ENCODE results near the gene SNX22.

SNX22 gene

DNA sequence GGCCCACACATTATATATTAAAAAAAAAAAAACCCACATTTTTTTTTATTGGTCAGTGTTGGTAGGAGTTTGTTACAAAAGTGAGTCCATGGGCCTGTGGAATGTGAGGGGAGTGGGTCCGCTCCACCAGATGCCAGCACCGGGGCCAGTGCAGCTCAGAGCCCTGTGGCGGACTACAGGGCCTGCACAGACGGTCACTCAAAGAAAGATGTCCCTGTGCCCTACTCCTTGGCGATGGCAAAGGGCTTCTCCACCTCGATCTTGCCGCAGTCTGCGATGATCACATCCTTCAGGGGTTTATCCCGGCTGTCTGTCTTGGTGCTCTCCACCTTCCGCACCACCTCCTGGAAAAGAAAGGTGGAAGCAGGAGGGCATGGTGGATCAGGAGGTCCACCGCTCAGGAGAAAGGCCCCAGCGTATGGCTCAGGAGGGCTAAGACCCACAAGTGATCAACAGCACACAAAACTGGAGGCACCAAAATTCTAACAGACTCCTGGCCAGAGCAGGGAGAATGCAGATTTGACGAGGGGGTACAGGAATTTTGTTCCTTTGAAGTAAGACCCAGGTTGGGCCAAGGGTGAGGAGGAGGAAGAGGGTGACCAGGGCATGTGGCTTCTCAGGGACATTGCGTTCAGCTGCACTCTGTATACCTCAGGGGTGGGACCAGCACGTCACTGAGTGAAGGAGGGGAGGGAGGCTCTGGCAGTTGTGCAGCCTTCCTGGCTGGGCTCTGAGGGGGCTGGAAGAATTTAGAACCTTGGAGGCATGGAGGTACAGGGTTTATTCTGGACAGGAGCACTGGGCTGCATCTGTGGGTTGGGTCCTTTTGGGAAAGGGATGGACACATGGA lies 4.5 kb downstream of the SNX22 start:
- Mint-ChIP-seq H3K4me3 (no peak overlapping the region), H3K27ac (no peak overlapping the region), H3K9me3 (no peaks in the 10 kb centered on the region), H3K36me3 (peaks cover 47% of the 10 kb centered on the region), H3K27me3 (peaks cover 28% of the 10 kb centered on the region), H3K4me1 (peaks cover 38% of the 10 kb centered on the region)
- DNase-seq = no peak
- CTCF ChIA-PET = interaction anchor here (1.6 kb wide), 1 partner anchor 63 kb away, joined by 4 read pairs; the partner anchor contains the start of gene CIAO2A

GRCh38 chr15:64156652-64157331 lies 5.3 kb downstream of the SNX22 start:
- peaks cover 21% of the 10 kb centered on the region for H3K27me3 Mint-ChIP-seq
- H3K9me3 Mint-ChIP-seq = no peaks in the 10 kb centered on the region
- no peak for DNase-seq
- CTCF ChIA-PET = no interaction called here
- H3K27ac Mint-ChIP-seq = peak overlapping the region; percentile 60
- H3K4me3 Mint-ChIP-seq = no peak overlapping the region
- peaks cover 41% of the 10 kb centered on the region for H3K4me1 Mint-ChIP-seq
- peaks cover 49% of the 10 kb centered on the region for H3K36me3 Mint-ChIP-seq

DNA sequence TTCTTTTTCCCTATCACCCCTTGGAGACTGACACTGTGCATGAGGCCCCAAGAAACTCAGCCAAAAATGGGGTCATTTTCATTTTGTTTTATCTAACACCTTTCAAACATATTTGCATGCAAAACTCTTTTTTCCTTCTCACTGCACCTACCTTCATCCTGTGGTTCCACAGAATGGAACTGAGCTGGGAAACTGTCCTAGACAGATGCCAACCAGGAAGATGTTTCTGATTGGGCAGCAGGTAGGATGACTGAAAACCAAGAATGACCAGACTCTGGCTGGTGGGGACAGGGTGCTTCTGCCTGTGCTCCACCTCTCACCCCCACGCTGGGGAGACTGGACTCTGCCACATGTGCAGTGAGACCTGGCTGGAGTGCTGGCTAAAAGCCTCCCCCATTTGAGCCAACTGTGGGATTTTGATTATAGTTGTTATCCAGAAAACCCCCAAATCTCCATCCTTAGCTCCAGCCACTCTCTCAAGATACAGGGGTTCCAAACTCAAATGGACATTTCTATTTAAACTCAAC lies 6.1 kb downstream of the SNX22 start:
- no peaks in the 10 kb centered on the region for H3K9me3 Mint-ChIP-seq

GRCh38 chr15:64158363-64159134 lies 7.0 kb downstream of the SNX22 start:
- no peak for DNase-seq
- H3K4me1 Mint-ChIP-seq = peaks cover 35% of the 10 kb centered on the region
- H3K27me3 Mint-ChIP-seq = peaks cover 3% of the 10 kb centered on the region
- no peaks in the 10 kb centered on the region for H3K9me3 Mint-ChIP-seq
- peaks cover 56% of the 10 kb centered on the region for H3K36me3 Mint-ChIP-seq
- H3K27ac Mint-ChIP-seq = peak overlapping the region; percentile 60
- H3K4me3 Mint-ChIP-seq = no peak overlapping the region
- CTCF ChIA-PET = no interaction called here

More for the DNA sequence above, 6.1 kb downstream of the SNX22 start:
- H3K4me3 Mint-ChIP-seq = no peak overlapping the region
- DNase-seq = no peak
- H3K27ac Mint-ChIP-seq = no peak overlapping the region
- H3K4me1 Mint-ChIP-seq = peaks cover 41% of the 10 kb centered on the region
- H3K27me3 Mint-ChIP-seq = peaks cover 12% of the 10 kb centered on the region
- H3K36me3 Mint-ChIP-seq = peaks cover 55% of the 10 kb centered on the region
- CTCF ChIA-PET = no interaction called here

- DNase-seq = no peak
- CTCF ChIA-PET = interaction anchor here (0.6 to 3.4 kb wide), 5 partner anchors 9 to 492 kb away, joined by 3 to 28 read pairs (median 3); partner anchors contain the start of gene SNX22
- no peaks in the 10 kb centered on the region for H3K27me3 Mint-ChIP-seq
- H3K27ac Mint-ChIP-seq = peak overlapping the region; percentile 91
- no peaks in the 10 kb centered on the region for H3K9me3 Mint-ChIP-seq
- peaks cover 48% of the 10 kb centered on the region for H3K36me3 Mint-ChIP-seq
- peak overlapping the region; percentile 89 for H3K4me3 Mint-ChIP-seq
- H3K4me1 Mint-ChIP-seq = peaks cover 49% of the 10 kb centered on the region
Observed at GRCh38 chr15:64161688-64162477, 10.4 kb downstream of the SNX22 start.

DNA sequence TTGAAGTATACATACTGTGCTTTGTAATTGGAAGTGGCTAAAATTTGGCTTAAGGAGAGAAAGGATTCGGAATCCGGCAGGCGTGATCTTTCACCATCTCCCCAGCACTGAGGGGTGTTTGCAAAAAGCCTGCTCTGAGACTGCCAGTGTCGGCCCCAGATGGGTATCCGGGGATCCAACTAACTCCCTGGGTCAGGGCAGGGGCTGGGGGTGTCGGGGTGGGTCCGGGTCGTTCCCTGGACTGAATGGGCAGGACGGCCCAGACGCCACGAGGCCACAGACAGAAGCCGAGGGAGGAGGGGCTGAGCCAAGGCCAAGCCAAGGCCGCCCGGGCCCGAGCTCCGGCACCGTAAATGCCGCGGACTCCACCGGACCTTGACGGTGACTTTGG lies 10.9 kb downstream of the SNX22 start:
- DNase-seq = no peak
- no peaks in the 10 kb centered on the region for H3K9me3 Mint-ChIP-seq
- peaks cover 43% of the 10 kb centered on the region for H3K36me3 Mint-ChIP-seq
- H3K4me1 Mint-ChIP-seq = peaks cover 52% of the 10 kb centered on the region
- CTCF ChIA-PET = interaction anchor here (0.6 to 3.4 kb wide), 4 partner anchors 10 to 491 kb away, joined by 3 to 28 read pairs (median 4); partner anchors contain the start of gene SNX22
- H3K27ac Mint-ChIP-seq = peak overlapping the region; percentile 91
- H3K4me3 Mint-ChIP-seq = peak overlapping the region; percentile 89
- H3K27me3 Mint-ChIP-seq = no peaks in the 10 kb centered on the region

- H3K36me3 Mint-ChIP-seq = peaks cover 40% of the 10 kb centered on the region
- no peaks in the 10 kb centered on the region for H3K27me3 Mint-ChIP-seq
- peak within 1 kb of the TSS; percentile 97 for H3K27ac Mint-ChIP-seq
- H3K4me1 Mint-ChIP-seq = peaks cover 49% of the 10 kb centered on the region
- peak; percentile 98 for DNase-seq
- no peaks in the 10 kb centered on the region for H3K9me3 Mint-ChIP-seq
- peak within 1 kb of the TSS; percentile 89 for H3K4me3 Mint-ChIP-seq
- CTCF ChIA-PET = interaction anchor here (0.7 to 3.4 kb wide), 3 partner anchors 10 to 423 kb away, joined by 3 to 28 read pairs (median 3); partner anchors contain the start of gene SNX22
Observed at GRCh38 chr15:64162869-64163658, 11.5 kb downstream of the SNX22 start, which contains the start of gene PPIB. TSS of gene PPIB (minus strand) at chr15:64163022. CDS start at chr15:64162986, 36 bp downstream.

- CTCF ChIA-PET = interaction anchor here (0.7 to 3.4 kb wide), 5 partner anchors 11 to 564 kb away, joined by 3 to 28 read pairs (median 3); partner anchors contain the start of gene SNX22
Observed at GRCh38 chr15:64163659-64164362, 12.3 kb downstream of the SNX22 start.

GRCh38 chr15:64164436-64164835 lies 12.9 kb downstream of the SNX22 start:
- Mint-ChIP-seq H3K27me3 (no peaks in the 10 kb centered on the region), H3K27ac (peak overlapping the region; percentile 58), H3K36me3 (peaks cover 27% of the 10 kb centered on the region), H3K4me3 (peak overlapping the region; percentile 33), H3K9me3 (no peaks in the 10 kb centered on the region), H3K4me1 (peaks cover 41% of the 10 kb centered on the region)
- CTCF ChIA-PET = interaction anchor here (0.7 to 0.9 kb wide), 3 partner anchors 25 to 563 kb away, joined by 3 read pairs; no protein-coding TSS in a partner anchor
- DNase-seq = no peak

More at GRCh38 chr15:64163659-64164362, 12.3 kb downstream of the SNX22 start:
- no peaks in the 10 kb centered on the region for H3K9me3 Mint-ChIP-seq
- H3K27me3 Mint-ChIP-seq = no peaks in the 10 kb centered on the region
- DNase-seq = peak; percentile 40
- peak overlapping the region; percentile 97 for H3K27ac Mint-ChIP-seq
- peaks cover 44% of the 10 kb centered on the region for H3K4me1 Mint-ChIP-seq
- peak overlapping the region; percentile 83 for H3K4me3 Mint-ChIP-seq
- H3K36me3 Mint-ChIP-seq = peaks cover 33% of the 10 kb centered on the region

DNA sequence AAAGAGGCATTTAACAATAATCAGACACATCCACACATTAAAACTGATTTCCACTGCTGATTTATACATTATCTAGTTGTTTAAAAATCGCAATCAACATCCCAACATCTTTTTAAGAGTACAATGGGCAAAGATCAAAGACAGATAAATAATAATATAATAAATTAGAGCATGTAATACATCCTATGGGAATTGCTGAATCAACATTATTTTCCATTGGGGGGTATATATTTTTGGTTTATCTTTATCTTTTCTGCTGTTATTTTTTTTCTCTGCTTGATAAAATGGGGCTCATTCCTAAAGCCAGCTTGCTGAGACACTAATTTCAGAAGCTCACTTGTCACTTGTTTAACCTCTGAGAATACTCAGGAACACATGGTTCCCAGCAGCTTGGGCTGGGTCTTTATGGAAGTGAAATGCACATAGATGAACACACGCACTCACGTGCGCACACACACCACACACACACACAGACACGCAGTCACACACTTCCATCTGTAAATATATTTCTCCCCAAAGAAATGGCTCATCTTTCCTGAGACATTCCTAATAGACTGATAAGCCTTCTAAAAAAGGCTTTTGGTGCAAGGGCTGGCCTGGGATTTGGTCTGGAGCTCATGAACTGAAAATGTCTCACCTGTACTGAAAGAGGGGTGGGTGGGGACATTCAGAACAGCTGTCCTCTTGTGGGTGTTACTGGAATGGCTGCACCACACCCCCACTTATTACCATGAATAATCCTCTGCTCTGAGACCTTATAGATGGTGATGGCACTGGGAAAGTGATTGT lies 14.8 kb downstream of the SNX22 start:
- peak overlapping the region; percentile 6 for H3K27ac Mint-ChIP-seq
- H3K9me3 Mint-ChIP-seq = no peaks in the 10 kb centered on the region
- peaks cover 32% of the 10 kb centered on the region for H3K4me1 Mint-ChIP-seq
- no peak for DNase-seq
- H3K27me3 Mint-ChIP-seq = no peaks in the 10 kb centered on the region
- CTCF ChIA-PET = no interaction called here
- H3K36me3 Mint-ChIP-seq = peaks cover 26% of the 10 kb centered on the region
- H3K4me3 Mint-ChIP-seq = no peak overlapping the region

DNA sequence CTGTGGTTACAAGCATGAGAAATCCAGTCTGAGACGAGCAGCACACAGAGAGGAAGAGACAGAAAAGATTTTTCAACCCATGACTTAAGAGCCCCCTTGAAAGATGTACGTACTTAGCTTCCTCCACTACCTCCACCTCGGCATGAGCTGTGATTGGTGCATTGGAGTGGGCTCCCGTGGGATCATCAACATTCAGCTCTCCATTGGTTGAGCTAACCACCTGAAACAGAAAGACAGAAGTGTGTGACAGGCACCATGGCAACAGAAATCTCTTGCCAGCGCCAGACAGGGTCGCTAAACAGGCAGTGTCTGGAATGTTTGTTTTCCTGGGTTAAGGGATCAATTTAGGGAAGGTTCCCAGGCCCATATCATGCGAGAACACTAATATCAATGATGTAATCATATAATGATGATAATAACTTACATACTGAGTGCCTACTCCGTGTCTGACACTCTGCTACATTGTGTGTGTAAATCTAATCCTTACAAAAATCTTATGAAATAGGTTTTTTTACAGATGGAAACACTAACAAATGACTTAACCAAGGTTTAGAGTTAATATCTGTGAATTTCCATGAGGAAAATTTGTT lies 28.8 kb downstream of the SNX22 start:
- no peak for DNase-seq
- no peak overlapping the region for H3K27ac Mint-ChIP-seq
- H3K9me3 Mint-ChIP-seq = no peaks in the 10 kb centered on the region
- no peak overlapping the region for H3K4me3 Mint-ChIP-seq
- H3K27me3 Mint-ChIP-seq = no peaks in the 10 kb centered on the region
- CTCF ChIA-PET = no interaction called here
- H3K36me3 Mint-ChIP-seq = peaks cover 26% of the 10 kb centered on the region
- H3K4me1 Mint-ChIP-seq = no peaks in the 10 kb centered on the region
